Retinal pigment epithelial cell (primary cell): Measurements from ENCODE around the gene NRG3.

Source experiments
- DNase-seq: peaks from one replicate; pipeline ENCODE4 v3.0.0-alpha.2; 2010; ENCODE audit warnings: low read depth
- H3K4me3 ChIP-seq: 2 replicates; pipeline ENCODE4 v1.5.1; 2011; ENCODE audit warnings: mild to moderate bottlenecking, low read length, control low read depth, moderate library complexity
- TF ChIP-seq, protein P1 (sequence below): conservative IDR thresholded peaks from 2 replicates; pipeline ENCODE4 v1.5.1; 2011; ENCODE audit warnings: low read depth, low read length, control low read depth, inconsistent platforms

NRG3 gene

DNA sequence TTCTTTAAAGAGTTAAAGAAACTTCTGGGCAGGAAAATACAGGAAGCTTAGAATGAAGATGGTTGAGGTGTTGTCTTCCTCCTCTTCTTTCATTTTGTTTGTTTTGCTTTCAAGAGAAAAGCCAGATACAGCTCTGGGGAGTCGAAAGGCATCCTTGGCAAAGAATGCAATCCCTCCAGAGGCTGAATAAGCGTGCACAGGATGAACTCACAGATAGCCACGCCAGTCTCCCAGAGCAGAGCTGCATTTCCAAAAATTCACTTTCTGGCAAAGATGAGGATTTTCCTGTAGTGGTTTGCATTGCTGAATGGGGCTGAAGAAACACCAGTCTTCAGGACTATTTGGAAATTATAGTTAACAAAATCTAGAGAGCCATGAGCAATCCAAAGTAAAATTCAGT, 336.4 kb downstream of the NRG3 start:
- DNase-seq = no peak
- no peak overlapping the region for H3K4me3 ChIP-seq
- TF ChIP-seq, protein P1, sequence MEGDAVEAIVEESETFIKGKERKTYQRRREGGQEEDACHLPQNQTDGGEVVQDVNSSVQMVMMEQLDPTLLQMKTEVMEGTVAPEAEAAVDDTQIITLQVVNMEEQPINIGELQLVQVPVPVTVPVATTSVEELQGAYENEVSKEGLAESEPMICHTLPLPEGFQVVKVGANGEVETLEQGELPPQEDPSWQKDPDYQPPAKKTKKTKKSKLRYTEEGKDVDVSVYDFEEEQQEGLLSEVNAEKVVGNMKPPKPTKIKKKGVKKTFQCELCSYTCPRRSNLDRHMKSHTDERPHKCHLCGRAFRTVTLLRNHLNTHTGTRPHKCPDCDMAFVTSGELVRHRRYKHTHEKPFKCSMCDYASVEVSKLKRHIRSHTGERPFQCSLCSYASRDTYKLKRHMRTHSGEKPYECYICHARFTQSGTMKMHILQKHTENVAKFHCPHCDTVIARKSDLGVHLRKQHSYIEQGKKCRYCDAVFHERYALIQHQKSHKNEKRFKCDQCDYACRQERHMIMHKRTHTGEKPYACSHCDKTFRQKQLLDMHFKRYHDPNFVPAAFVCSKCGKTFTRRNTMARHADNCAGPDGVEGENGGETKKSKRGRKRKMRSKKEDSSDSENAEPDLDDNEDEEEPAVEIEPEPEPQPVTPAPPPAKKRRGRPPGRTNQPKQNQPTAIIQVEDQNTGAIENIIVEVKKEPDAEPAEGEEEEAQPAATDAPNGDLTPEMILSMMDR = no peak

DNA sequence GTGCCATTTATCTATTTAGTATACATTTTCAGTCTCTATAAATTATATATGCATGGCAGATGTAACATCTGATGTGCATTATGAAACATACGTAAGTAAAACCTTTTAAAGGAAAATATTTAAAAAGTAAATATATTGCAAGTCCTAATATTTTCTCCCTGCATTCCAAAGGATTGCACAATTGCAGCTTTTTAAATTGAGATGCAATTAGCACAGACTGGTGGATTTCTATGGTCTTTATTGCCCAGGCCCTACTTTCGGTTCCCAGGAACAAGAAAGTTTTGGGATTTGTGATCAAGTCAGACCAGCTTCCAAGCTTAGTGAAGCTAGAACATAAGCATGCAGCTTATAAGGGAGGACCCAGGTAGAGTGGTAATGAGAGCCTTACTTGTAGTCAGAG, 337.8 kb downstream of the NRG3 start:
- DNase-seq = no peak

GRCh38 chr10:82213784-82214183, 338.8 kb downstream of the NRG3 start:
- no peak overlapping the region for H3K4me3 ChIP-seq
- no peak for DNase-seq
- TF ChIP-seq, protein P1 = no peak

More for the DNA sequence above, 337.8 kb downstream of the NRG3 start:
- TF ChIP-seq, protein P1 = no peak
- H3K4me3 ChIP-seq = no peak overlapping the region

DNA sequence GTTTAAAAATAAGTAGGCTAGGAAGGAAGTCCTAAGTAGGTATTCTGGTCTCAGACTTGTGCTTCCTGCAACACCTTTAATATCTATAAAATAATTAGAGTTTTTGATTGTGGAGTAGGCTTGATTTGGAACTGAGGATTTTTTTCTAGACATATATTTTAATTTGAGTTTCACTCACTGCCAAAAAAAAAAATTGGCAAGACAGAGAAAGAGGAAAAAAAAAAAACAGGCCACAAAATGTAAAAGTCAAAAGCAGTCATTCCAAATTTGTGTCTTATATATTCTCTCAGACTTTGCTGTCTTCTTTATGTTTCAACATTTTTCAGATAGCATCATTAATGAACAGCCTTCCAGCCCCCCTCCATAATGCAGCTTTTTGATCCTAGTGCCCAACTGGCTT, 346.1 kb downstream of the NRG3 start:
- no peak for DNase-seq
- TF ChIP-seq, protein P1 = no peak
- H3K4me3 ChIP-seq = no peak overlapping the region

DNA sequence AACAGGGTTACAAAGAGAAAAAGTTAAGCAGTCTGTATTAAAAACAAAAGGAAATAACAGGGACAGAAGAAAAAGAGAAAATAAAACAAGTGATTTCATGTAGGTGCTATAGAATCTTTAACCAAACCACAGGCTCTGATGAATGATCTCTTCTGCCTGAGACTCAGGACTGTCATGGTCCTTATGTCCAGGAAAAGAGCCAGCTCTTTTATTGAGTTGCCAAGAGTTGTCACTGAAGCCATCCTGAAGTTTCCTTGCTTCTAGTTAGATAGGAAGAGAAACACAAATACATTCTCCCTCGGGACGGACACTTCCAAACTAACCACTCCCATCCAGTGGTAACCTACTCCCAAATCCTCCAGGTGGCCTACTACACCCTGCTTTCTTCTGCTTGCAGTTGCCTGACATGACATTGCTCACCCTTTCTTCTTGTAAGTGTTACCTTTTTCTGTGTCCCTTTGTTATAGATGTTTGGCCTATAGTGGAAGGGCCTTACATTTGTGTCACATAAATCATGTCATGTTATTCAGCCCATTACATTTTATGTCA, 346.7 kb downstream of the NRG3 start:
- DNase-seq = no peak
- H3K4me3 ChIP-seq = no peak overlapping the region
- TF ChIP-seq, protein P1 = no peak

GRCh38 chr10:82228701-82229100, 353.7 kb downstream of the NRG3 start:
- no peak for DNase-seq
- TF ChIP-seq, protein P1 = no peak
- H3K4me3 ChIP-seq = no peak overlapping the region

- TF ChIP-seq, protein P1 = no peak
- no peak for DNase-seq
- no peak overlapping the region for H3K4me3 ChIP-seq
Measured at GRCh38 chr10:82234173-82234572, 359.2 kb downstream of the NRG3 start.
